HCT116 (cell line): ENCODE results near the gene HAUS6. TPM values are rescaled to one million over a fixed set of nuclear protein-coding genes. Genes with fewer than 3 reads are reported as not detected.

Experiments used
- ATAC-seq: fragments of 200-7000 bp; cut with Tn5 transposase; 2 replicates; pipeline ENCODE4 v1.9.1; 2020; ENCODE audit warnings: mild to moderate bottlenecking, moderate library complexity
- BruUV-seq: library from RNA; stranded (reverse); fragments of 400-500 nt; replicated peaks from 2 replicates; lab custom pipeline; 2021; lab: Mats Ljungman, UMichigan
- CTCF ChIA-PET: fragments of 300-600 bp; sonication (Branson Sonifier 250); formaldehyde crosslinking; loops from one replicate; lab custom pipeline; 2021; ENCODE audit warnings: antibody characterized with exemption; lab: Charles Lee
- POLR2A ChIA-PET: fragments of 300-600, 350-600 bp; sonication (Branson Sonifier 250); formaldehyde crosslinking; loops from one replicate; lab custom pipeline; 2021; ENCODE audit warnings: antibody characterized with exemption; lab: Charles Lee
- RAD21 ChIA-PET, 2 experiments: fragments of 300-600 bp; sonication (Branson Sonifier 250); formaldehyde crosslinking; loops; one replicate each; lab custom pipeline; 2023; ENCODE audit warnings: low total read pairs in 2 of 2; ENCODE audit not compliant: uncharacterized antibody in 2 of 2, unreplicated experiment in 2 of 2, low non-redundant PET in 1 of 2; lab: Charles Lee
- DNase-seq: peaks from one replicate; pipeline ENCODE4 v3.0.0-alpha.2; 2010; ENCODE audit warnings: low read depth, low spot score
- H2AFZ ChIP-seq: fragments of 200-600 bp; shearing (Covaris generic), sonication (generic); 2 replicates; pipeline ENCODE4 v1.6.1; 2017; ENCODE audit warnings: low read depth, mixed run types, mixed read lengths, antibody characterized with exemption, low read length; ENCODE audit not compliant: poor library complexity, severe bottlenecking
- H3K27ac ChIP-seq: 2 replicates; pipeline ENCODE4 v1.5.1; 2012; ENCODE audit warnings: low read depth, low read length
- H3K27me3 ChIP-seq: fragments of 200-600 bp; sonication (generic); 2 replicates; pipeline ENCODE4 v1.6.1; 2016; ENCODE audit warnings: mixed run types, low read length, mixed read lengths; ENCODE audit not compliant: insufficient read depth
- H3K36me3 ChIP-seq, 2 experiments: fragments of 200-500 bp in 1 of 2; fragments of 200-600 bp in 1 of 2; sonication (Bioruptor generic) in 1 of 2; sonication (generic) in 1 of 2; 2 replicates each; pipeline versions ENCODE4 v1.5.1 to v1.6.1; 2014 to 2016; ENCODE audit warnings: low read length in 2 of 2, inconsistent platforms in 1 of 2, mixed read lengths in 1 of 2, mixed run types in 1 of 2; ENCODE audit not compliant: insufficient read depth in 2 of 2, control insufficient read depth in 1 of 2
- H3K4me1 ChIP-seq, 2 experiments: fragments of 200-600 bp in 1 of 2; sonication (generic) in 1 of 2; 2 replicates each; pipeline versions ENCODE4 v1.5.1 to v1.6.1; 2012 to 2017; ENCODE audit warnings: low read length in 2 of 2, inconsistent platforms in 1 of 2, mild to moderate bottlenecking in 1 of 2, mixed read lengths in 1 of 2, mixed run types in 1 of 2, moderate library complexity in 1 of 2; ENCODE audit not compliant: insufficient read depth in 2 of 2, control insufficient read depth in 1 of 2
- H3K4me2 ChIP-seq: fragments of 200-600 bp; sonication (generic); 2 replicates; pipeline ENCODE4 v1.6.1; 2017; ENCODE audit warnings: mixed run types, low read length, mixed read lengths
- H3K4me3 ChIP-seq, 2 experiments: fragments of 200-600 bp in 1 of 2; sonication (generic) in 1 of 2; replicated peaks in 1 of 2; 2 replicates each; pipeline ENCODE4 v1.5.1; 2011 to 2016; ENCODE audit warnings: low read length in 2 of 2, control low read depth in 1 of 2, low read depth in 1 of 2, mild to moderate bottlenecking in 1 of 2, mixed read lengths in 1 of 2, mixed run types in 1 of 2
- H3K79me2 ChIP-seq: fragments of 200-600 bp; sonication (generic); 2 replicates; pipeline ENCODE4 v1.6.1; 2017; ENCODE audit warnings: mild to moderate bottlenecking, mixed run types, low read length, moderate library complexity, mixed read lengths; ENCODE audit not compliant: insufficient read depth
- H3K9ac ChIP-seq: fragments of 200-600 bp; sonication (generic); 2 replicates; pipeline ENCODE4 v1.6.1; 2016; ENCODE audit warnings: low read length, mixed read lengths
- H3K9me2 ChIP-seq: fragments of 200-600 bp; sonication (generic), shearing (Covaris generic); 2 replicates; pipeline ENCODE4 v1.6.1; 2017; ENCODE audit warnings: mixed run types, mild to moderate bottlenecking, moderate library complexity; ENCODE audit not compliant: insufficient read depth
- H3K9me3 ChIP-seq, 2 experiments: fragments of 200-500 bp in 1 of 2; fragments of 200-600 bp in 1 of 2; sonication (Bioruptor generic) in 1 of 2; sonication (generic) in 1 of 2; 2 replicates each; pipeline ENCODE4 v1.6.1; 2014 to 2017; ENCODE audit warnings: low read length in 2 of 2, mixed read lengths in 2 of 2, inconsistent platforms in 1 of 2, low read depth in 1 of 2, mild to moderate bottlenecking in 1 of 2, mixed run types in 1 of 2, moderate library complexity in 1 of 2; ENCODE audit not compliant: control insufficient read depth in 1 of 2, insufficient read depth in 1 of 2
- H4K20me1 ChIP-seq: fragments of 200-600 bp; sonication (generic), shearing (Covaris generic); 2 replicates; pipeline ENCODE4 v1.6.1; 2017; ENCODE audit warnings: mixed run types, mild to moderate bottlenecking, moderate library complexity; ENCODE audit not compliant: insufficient read depth
- EGR1 ChIP-seq: IDR thresholded peaks from 2 replicates; pipeline ENCODE4 v1.6.1; 2012; ENCODE audit warnings: low read depth
- ELF1 ChIP-seq: IDR thresholded peaks from 2 replicates; pipeline ENCODE4 v1.6.1; 2012; ENCODE audit warnings: low read depth, borderline replicate concordance
- EZH2phosphoT487 ChIP-seq: fragments of 200-600 bp; IDR thresholded peaks from 2 replicates; pipeline ENCODE4 v1.6.1; 2018; ENCODE audit warnings: antibody characterized with exemption, borderline replicate concordance
- JUND ChIP-seq: IDR thresholded peaks from 2 replicates; pipeline ENCODE4 v1.6.1; 2012
- POLR2A ChIP-seq: IDR thresholded peaks from 2 replicates; pipeline ENCODE4 v1.7.0; 2011; ENCODE audit warnings: borderline replicate concordance; ENCODE audit not compliant: insufficient read depth, insufficient read length; ENCODE audit errors: extremely low read depth
- RAD21 ChIP-seq: IDR thresholded peaks from 2 replicates; pipeline ENCODE4 v1.6.1; 2012; ENCODE audit warnings: low read depth, mild to moderate bottlenecking
- SIN3A ChIP-seq: IDR thresholded peaks from 2 replicates; pipeline ENCODE4 v1.6.1; 2012; ENCODE audit warnings: low read depth
- TCF7L2 ChIP-seq: IDR thresholded peaks from 2 replicates; pipeline ENCODE4 v1.7.0; 2011; ENCODE audit warnings: borderline replicate concordance, inconsistent platforms; ENCODE audit not compliant: insufficient read depth, insufficient read length; ENCODE audit errors: extremely low read depth
- YY1 ChIP-seq: IDR thresholded peaks from 2 replicates; pipeline ENCODE4 v1.6.1; 2011; ENCODE audit warnings: low read length, low read depth, moderate library complexity, mild to moderate bottlenecking; ENCODE audit not compliant: insufficient replicate concordance; ENCODE audit errors: extremely low read depth
- ZFX ChIP-seq: fragments of 450-650 bp; IDR thresholded peaks from 2 replicates; pipeline ENCODE4 v1.6.1; 2017
- ZNF274 ChIP-seq: fragments of 200-500 bp; sonication (Bioruptor generic); IDR thresholded peaks from 2 replicates; pipeline ENCODE4 v1.6.1; 2014; ENCODE audit warnings: mild to moderate bottlenecking, low read depth, low read length, inconsistent platforms
- intact Hi-C: fragments of 100-400 bp; cut with micrococcal nuclease; formaldehyde crosslinking; loops from 2 replicates; pipeline ENCODE4 v1.10.0; 2022
- total RNA-seq: library from RNA; stranded (reverse); gene quantifications from one replicate; pipeline ENCODE4 v1.2.1, GENCODE V29; 2021; ENCODE audit not compliant: unreplicated experiment
- TF ChIP-seq, protein P1 (sequence below): IDR thresholded peaks from 2 replicates; pipeline ENCODE4 v1.6.1; 2012
- TF ChIP-seq, protein P2 (sequence below): IDR thresholded peaks from 2 replicates; pipeline ENCODE4 v1.6.1; 2012
- TF ChIP-seq, protein P3 (sequence below), 3 experiments: fragments of 200-600 bp in 1 of 3; sonication (generic) in 1 of 3; IDR thresholded peaks in 2 of 3; conservative IDR thresholded peaks in 1 of 3; 2 replicates each; pipeline ENCODE4 v1.5.1; 2012 to 2017; ENCODE audit warnings: low read depth in 2 of 3, low read length in 2 of 3, antibody characterized with exemption in 1 of 3, borderline replicate concordance in 1 of 3, control low read depth in 1 of 3, mild to moderate bottlenecking in 1 of 3, mixed read lengths in 1 of 3, mixed run types in 1 of 3, moderate library complexity in 1 of 3; ENCODE audit not compliant: insufficient read depth in 1 of 3
- TF ChIP-seq, protein P4 (sequence below): IDR thresholded peaks from 2 replicates; pipeline ENCODE4 v1.6.1; 2012; ENCODE audit warnings: low read depth

The HAUS6 gene
- total RNA-seq, 1 experiment from 2014 or later: 28.8 TPM

DNA sequence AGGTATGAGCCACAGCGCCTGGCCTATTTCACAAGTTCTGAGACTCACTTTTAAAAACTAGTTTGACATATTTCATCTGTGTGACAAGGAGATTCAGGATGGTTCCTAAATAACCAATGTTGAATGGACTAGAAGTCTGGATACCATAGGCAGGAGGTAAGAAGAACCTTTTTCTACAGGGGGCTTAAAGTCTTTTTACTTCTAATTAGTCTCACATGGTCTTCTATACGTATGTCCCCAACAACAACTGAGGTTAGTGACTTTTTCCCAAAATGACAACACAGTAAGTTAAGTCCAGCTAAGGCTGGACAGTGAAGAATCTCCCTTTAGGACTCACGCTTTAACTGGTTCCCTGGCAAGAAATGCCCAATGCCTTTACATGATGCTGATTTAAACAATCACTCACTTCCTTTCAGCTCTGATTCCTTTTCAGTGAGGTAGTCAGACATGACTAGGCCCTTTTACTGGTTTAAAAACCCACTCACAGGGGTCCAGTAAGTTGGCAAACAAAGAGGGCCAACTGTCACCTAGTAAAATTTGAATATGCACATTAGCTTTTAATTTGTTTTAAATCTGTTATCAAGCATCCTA lies 12.1 kb upstream of the HAUS6 start:
- Histone ChIP-seq H3K27ac (no peak overlapping the region), H3K9ac (no peak overlapping the region), H3K4me3 (no peak overlapping the region), H3K9me2 (no peaks in the 10 kb centered on the region), H3K9me3 (no peaks in the 10 kb centered on the region), H2AFZ (no peak overlapping the region), H4K20me1 (no peaks in the 10 kb centered on the region), H3K36me3 (0 out of 4 replicates have a peak, but pooled peaks cover 0 to 2% of the 10 kb centered on the region in 2 experiments), H3K27me3 (no peaks in the 10 kb centered on the region), H3K4me1 (peaks cover 9 to 41% of the 10 kb centered on the region in 2 experiments; a peak in 3 of 4 replicates), H3K4me2 (no peak overlapping the region), H3K79me2 (no peaks in the 10 kb centered on the region)
- TF ChIP-seq EZH2phosphoT487: no peak
- no peak for TF ChIP-seq JUND
- TF ChIP-seq YY1: no peak
- TF ChIP-seq, protein P1, sequence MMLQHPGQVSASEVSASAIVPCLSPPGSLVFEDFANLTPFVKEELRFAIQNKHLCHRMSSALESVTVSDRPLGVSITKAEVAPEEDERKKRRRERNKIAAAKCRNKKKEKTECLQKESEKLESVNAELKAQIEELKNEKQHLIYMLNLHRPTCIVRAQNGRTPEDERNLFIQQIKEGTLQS: no peak
- no peak for TF ChIP-seq ELF1
- TF ChIP-seq RAD21: no peak
- TF ChIP-seq, protein P2, sequence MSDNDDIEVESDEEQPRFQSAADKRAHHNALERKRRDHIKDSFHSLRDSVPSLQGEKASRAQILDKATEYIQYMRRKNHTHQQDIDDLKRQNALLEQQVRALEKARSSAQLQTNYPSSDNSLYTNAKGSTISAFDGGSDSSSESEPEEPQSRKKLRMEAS: no peak
- TF ChIP-seq ZNF274: no peak
- no peak for TF ChIP-seq EGR1
- no peak for TF ChIP-seq SIN3A
- TF ChIP-seq ZFX: no peak
- no peak for TF ChIP-seq POLR2A
- TF ChIP-seq, protein P3, sequence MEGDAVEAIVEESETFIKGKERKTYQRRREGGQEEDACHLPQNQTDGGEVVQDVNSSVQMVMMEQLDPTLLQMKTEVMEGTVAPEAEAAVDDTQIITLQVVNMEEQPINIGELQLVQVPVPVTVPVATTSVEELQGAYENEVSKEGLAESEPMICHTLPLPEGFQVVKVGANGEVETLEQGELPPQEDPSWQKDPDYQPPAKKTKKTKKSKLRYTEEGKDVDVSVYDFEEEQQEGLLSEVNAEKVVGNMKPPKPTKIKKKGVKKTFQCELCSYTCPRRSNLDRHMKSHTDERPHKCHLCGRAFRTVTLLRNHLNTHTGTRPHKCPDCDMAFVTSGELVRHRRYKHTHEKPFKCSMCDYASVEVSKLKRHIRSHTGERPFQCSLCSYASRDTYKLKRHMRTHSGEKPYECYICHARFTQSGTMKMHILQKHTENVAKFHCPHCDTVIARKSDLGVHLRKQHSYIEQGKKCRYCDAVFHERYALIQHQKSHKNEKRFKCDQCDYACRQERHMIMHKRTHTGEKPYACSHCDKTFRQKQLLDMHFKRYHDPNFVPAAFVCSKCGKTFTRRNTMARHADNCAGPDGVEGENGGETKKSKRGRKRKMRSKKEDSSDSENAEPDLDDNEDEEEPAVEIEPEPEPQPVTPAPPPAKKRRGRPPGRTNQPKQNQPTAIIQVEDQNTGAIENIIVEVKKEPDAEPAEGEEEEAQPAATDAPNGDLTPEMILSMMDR (IDR thresholded peaks at IDR 0.05 in 2 of 3, conservative IDR thresholded peaks at IDR 0.05 in 1 of 3; ENCODE audit: borderline replicate concordance in 1 of 3, insufficient read depth in 1 of 3, low read depth in 2 of 3, low read length in 2 of 3): no peak
- TF ChIP-seq, protein P4, sequence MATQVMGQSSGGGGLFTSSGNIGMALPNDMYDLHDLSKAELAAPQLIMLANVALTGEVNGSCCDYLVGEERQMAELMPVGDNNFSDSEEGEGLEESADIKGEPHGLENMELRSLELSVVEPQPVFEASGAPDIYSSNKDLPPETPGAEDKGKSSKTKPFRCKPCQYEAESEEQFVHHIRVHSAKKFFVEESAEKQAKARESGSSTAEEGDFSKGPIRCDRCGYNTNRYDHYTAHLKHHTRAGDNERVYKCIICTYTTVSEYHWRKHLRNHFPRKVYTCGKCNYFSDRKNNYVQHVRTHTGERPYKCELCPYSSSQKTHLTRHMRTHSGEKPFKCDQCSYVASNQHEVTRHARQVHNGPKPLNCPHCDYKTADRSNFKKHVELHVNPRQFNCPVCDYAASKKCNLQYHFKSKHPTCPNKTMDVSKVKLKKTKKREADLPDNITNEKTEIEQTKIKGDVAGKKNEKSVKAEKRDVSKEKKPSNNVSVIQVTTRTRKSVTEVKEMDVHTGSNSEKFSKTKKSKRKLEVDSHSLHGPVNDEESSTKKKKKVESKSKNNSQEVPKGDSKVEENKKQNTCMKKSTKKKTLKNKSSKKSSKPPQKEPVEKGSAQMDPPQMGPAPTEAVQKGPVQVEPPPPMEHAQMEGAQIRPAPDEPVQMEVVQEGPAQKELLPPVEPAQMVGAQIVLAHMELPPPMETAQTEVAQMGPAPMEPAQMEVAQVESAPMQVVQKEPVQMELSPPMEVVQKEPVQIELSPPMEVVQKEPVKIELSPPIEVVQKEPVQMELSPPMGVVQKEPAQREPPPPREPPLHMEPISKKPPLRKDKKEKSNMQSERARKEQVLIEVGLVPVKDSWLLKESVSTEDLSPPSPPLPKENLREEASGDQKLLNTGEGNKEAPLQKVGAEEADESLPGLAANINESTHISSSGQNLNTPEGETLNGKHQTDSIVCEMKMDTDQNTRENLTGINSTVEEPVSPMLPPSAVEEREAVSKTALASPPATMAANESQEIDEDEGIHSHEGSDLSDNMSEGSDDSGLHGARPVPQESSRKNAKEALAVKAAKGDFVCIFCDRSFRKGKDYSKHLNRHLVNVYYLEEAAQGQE: no peak
- TF ChIP-seq TCF7L2: no peak
- ChIA-PET CTCF (no interaction called here), POLR2A (no interaction called here), RAD21 (no interaction called here)
- BruUV-seq: no TSS peak
- DNase-seq: no peak
- no peak for ATAC-seq
- intact Hi-C loops: no loop called here
